ENCODE data around the gene SH2D3A. TPM values are rescaled to one million over a fixed set of nuclear protein-coding genes. Genes with fewer than 3 reads are reported as not detected.

Gene SH2D3A
- total and polyA plus RNA-seq, 2 donors (not counting 3 experiments of a cell fraction or from before 2014, with no cell fraction given): 0.04 to 0.53 TPM

DNA sequence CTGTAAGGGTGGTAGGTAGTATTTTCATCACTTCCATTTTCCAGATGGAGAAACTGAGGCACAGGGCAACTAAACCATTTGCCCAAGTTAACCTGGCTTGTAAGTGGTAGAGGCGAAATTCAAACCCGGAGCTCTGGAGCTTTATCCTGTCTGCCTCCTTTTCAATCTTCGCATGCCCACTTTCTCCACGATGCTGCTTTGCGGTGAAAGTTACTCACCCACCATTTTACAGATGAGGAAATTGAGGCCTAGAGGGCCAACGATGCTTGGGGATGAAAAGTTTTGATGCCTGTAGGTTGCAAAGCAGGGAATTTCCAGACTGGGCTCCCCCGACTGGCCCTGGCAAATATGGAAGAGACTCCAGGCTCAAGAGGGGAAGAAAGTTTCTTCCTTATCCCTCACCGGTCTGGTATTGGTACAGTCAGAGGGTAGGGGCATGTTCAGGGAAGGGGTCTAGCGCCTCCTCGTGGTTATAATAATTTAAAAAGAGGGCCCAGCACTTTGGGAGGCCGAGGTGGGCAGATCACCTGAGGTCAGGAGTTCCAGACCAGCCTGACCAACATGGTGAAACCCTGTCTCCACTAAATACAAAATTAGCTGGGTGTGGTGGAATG is 1.9 kb upstream of the SH2D3A start:
- intact Hi-C loops (cut with micrococcal nuclease): loop anchor here (1.0 kb wide), 2 partner anchors 31 to 253 kb away; no protein-coding TSS in a partner anchor
- no peak overlapping the region for H3K27ac ChIP-seq (ENCODE audit: insufficient read depth, low read depth, low read length)
- H2AFZ ChIP-seq (ENCODE audit: low read depth, low read length): no peak overlapping the region
- ChIA-PET CTCF (interaction anchor here (1.1 to 3.3 kb wide), 4 partner anchors 31 to 643 kb away, joined by 3 to 16 read pairs (median 4); partner anchors contain the start of gene GPR108), POLR2A (no interaction called here)
- no peak for DNase-seq (ENCODE audit: low read depth, low spot score)
- peaks cover 5 to 9% of the 10 kb centered on the region in 2 experiments for H3K27me3 ChIP-seq (ENCODE audit: control insufficient read depth in 2 of 2, insufficient read depth in 2 of 2, low read length in 2 of 2)
- dilution Hi-C loops (cut with MboI; ENCODE audit: extremely low pct_ligation_motif_present, low sequenced_read_pairs): no loop called here
- no peaks in the 10 kb centered on the region for H3K36me3 ChIP-seq (ENCODE audit: control insufficient read depth in 2 of 2, extremely low read depth in 1 of 2, insufficient read depth in 2 of 2, low read length in 2 of 2)
- H3K4me3 ChIP-seq (replicated peaks in 1 of 3; ENCODE audit: insufficient read depth in 1 of 3, low read depth in 1 of 3, low read length in 3 of 3): no peak overlapping the region
- no peaks in the 10 kb centered on the region for H3K9me3 ChIP-seq (replicated peaks; ENCODE audit: control insufficient read depth, insufficient read depth, low read length)
- no peak overlapping the region for H3K4me2 ChIP-seq (ENCODE audit: insufficient read depth, low read length)
- no peaks in the 10 kb centered on the region for H3K9me1 ChIP-seq (replicated peaks; ENCODE audit: control insufficient read depth, extremely low read depth, insufficient read depth, low read length)
- no peak for FAIRE-seq
- H3K4me1 ChIP-seq (ENCODE audit: control insufficient read depth, extremely low read depth, insufficient read depth, low read length): peaks cover 4% of the 10 kb centered on the region
- H4K20me1 ChIP-seq (replicated peaks; ENCODE audit: control insufficient read depth, extremely low read depth, insufficient read depth, low read length): no peaks in the 10 kb centered on the region
- H3K9ac ChIP-seq (replicated peaks; ENCODE audit: extremely low read depth, insufficient read depth, low read length): no peak overlapping the region
- no peaks in the 10 kb centered on the region for H3K79me2 ChIP-seq (ENCODE audit: control insufficient read depth, insufficient read depth, low read length)
- TF ChIP-seq FOS (IDR thresholded peaks at IDR 0.05; ENCODE audit: borderline replicate concordance, insufficient read depth, low read length) (no peak), POLR2A (IDR thresholded peaks at IDR 0.05; ENCODE audit: low read depth, low read length) (no peak), GATA2 (IDR thresholded peaks at IDR 0.05; ENCODE audit: insufficient read depth, insufficient read length, low read depth, low read length) (no peak)
- TF ChIP-seq, protein P1, sequence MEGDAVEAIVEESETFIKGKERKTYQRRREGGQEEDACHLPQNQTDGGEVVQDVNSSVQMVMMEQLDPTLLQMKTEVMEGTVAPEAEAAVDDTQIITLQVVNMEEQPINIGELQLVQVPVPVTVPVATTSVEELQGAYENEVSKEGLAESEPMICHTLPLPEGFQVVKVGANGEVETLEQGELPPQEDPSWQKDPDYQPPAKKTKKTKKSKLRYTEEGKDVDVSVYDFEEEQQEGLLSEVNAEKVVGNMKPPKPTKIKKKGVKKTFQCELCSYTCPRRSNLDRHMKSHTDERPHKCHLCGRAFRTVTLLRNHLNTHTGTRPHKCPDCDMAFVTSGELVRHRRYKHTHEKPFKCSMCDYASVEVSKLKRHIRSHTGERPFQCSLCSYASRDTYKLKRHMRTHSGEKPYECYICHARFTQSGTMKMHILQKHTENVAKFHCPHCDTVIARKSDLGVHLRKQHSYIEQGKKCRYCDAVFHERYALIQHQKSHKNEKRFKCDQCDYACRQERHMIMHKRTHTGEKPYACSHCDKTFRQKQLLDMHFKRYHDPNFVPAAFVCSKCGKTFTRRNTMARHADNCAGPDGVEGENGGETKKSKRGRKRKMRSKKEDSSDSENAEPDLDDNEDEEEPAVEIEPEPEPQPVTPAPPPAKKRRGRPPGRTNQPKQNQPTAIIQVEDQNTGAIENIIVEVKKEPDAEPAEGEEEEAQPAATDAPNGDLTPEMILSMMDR (IDR thresholded peaks at IDR 0.05; ENCODE audit: extremely low read depth in 1 of 2, insufficient read depth in 1 of 2, low read depth in 1 of 2, low read length in 2 of 2): peak; percentile 25 to 30
- no TSS peak for BruUV-seq (replicated peaks)

DNA sequence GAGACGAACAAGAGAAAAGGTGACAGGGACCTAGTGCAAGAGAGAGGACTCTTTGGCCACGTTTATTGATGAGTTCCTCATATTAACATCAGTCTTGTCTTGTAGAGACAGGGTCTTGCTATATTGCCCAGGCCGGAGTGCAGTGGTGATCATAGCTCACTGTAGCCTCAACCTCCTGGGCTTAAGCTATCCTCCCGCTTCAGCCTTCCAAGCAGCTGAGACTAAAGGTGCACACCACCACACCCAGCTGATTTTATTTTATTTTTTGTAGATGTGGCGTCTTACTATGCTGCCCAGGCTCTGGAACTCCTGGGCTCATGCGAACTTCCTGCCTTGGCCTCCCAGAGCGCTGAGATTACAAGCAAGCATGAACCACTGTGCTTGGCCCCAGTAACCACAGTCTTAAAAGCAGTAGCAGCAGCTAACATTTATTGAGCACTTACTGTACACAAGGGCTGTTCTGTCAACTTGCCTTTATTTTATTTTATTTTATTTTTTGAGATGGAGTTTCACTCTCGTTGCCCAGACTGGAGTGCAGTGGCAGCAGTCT is 1.1 kb upstream of the SH2D3A start:
- dilution Hi-C loops (cut with MboI; ENCODE audit: extremely low pct_ligation_motif_present, low sequenced_read_pairs): no loop called here
- POLR2A ChIA-PET: no interaction called here
- Histone ChIP-seq H2AFZ (ENCODE audit: low read depth, low read length) (no peak overlapping the region), H3K4me3 (replicated peaks in 1 of 3; ENCODE audit: insufficient read depth in 1 of 3, low read depth in 1 of 3, low read length in 3 of 3) (no peak overlapping the region), H3K4me2 (ENCODE audit: insufficient read depth, low read length) (no peak overlapping the region), H3K9me1 (replicated peaks; ENCODE audit: control insufficient read depth, extremely low read depth, insufficient read depth, low read length) (no peaks in the 10 kb centered on the region), H3K27me3 (ENCODE audit: control insufficient read depth in 2 of 2, insufficient read depth in 2 of 2, low read length in 2 of 2) (peaks cover 5 to 9% of the 10 kb centered on the region in 2 experiments), H3K9me3 (replicated peaks; ENCODE audit: control insufficient read depth, insufficient read depth, low read length) (no peaks in the 10 kb centered on the region), H3K9ac (replicated peaks; ENCODE audit: extremely low read depth, insufficient read depth, low read length) (no peak overlapping the region), H3K27ac (ENCODE audit: insufficient read depth, low read depth, low read length) (no peak overlapping the region), H3K79me2 (ENCODE audit: control insufficient read depth, insufficient read depth, low read length) (no peaks in the 10 kb centered on the region), H3K4me1 (ENCODE audit: control insufficient read depth, extremely low read depth, insufficient read depth, low read length) (peaks cover 4% of the 10 kb centered on the region), H4K20me1 (replicated peaks; ENCODE audit: control insufficient read depth, extremely low read depth, insufficient read depth, low read length) (no peaks in the 10 kb centered on the region), H3K36me3 (ENCODE audit: control insufficient read depth in 2 of 2, extremely low read depth in 1 of 2, insufficient read depth in 2 of 2, low read length in 2 of 2) (no peaks in the 10 kb centered on the region)
- no peak for TF ChIP-seq FOS (IDR thresholded peaks at IDR 0.05; ENCODE audit: borderline replicate concordance, insufficient read depth, low read length)
- TF ChIP-seq MYC (IDR thresholded peaks at IDR 0.05; ENCODE audit: low read depth, low read length): no peak
- no peak for TF ChIP-seq POLR2AphosphoS5 (IDR thresholded peaks at IDR 0.05; ENCODE audit: insufficient read depth, low read depth, low read length)
- TF ChIP-seq EZH2 (IDR thresholded peaks at IDR 0.05; ENCODE audit: borderline replicate concordance, low read depth, low read length, severe bottlenecking): no peak
- TF ChIP-seq, protein P2, sequence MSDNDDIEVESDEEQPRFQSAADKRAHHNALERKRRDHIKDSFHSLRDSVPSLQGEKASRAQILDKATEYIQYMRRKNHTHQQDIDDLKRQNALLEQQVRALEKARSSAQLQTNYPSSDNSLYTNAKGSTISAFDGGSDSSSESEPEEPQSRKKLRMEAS (IDR thresholded peaks at IDR 0.05; ENCODE audit: insufficient read depth, insufficient read length): no peak
- no peak for FAIRE-seq
- CTCF ChIA-PET: interaction anchor here (0.8 to 3.3 kb wide), 5 partner anchors 30 to 642 kb away, joined by 3 to 16 read pairs (median 3); partner anchors contain the start of gene GPR108
- intact Hi-C loops (cut with micrococcal nuclease): no loop called here
- BruUV-seq (replicated peaks): no TSS peak
- no peak for DNase-seq (ENCODE audit: low read depth, low spot score)
